Left ventricle myocardium inferior (tissue), 1 donor: ENCODE data around the gene AGAP1. TPM values are rescaled to one million over a fixed set of nuclear protein-coding genes. Genes with fewer than 3 reads are reported as not detected.

Experiments used
- DNase-seq: peaks from one replicate; pipeline ENCODE4 v3.0.0-alpha.2; 2020
- H3K27ac ChIP-seq: fragments of 200-600 bp; replicated peaks from 2 replicates; pipeline ENCODE4 v1.8.0; 2021
- H3K27me3 ChIP-seq: fragments of 200-600 bp; 2 replicates; pipeline ENCODE4 v1.8.0; 2021; ENCODE audit warnings: low read depth
- H3K36me3 ChIP-seq: fragments of 200-600 bp; 2 replicates; pipeline ENCODE4 v1.8.0; 2021
- H3K4me1 ChIP-seq: fragments of 200-600 bp; 2 replicates; pipeline ENCODE4 v1.8.0; 2021
- H3K4me3 ChIP-seq: fragments of 200-600 bp; 2 replicates; pipeline ENCODE4 v1.8.0; 2021; ENCODE audit warnings: mild to moderate bottlenecking, moderate library complexity
- H3K9me3 ChIP-seq: fragments of 200-600 bp; replicated peaks from 2 replicates; pipeline ENCODE4 v1.8.0; 2021
- intact Hi-C: fragments of 100-400 bp; cut with micrococcal nuclease; formaldehyde crosslinking; loops from one replicate; pipeline ENCODE4 v1.11.0; 2022
- total RNA-seq: library from RNA; stranded (reverse); fragmentation: NEBNext Ultra II Directional; extraction: Animal tissue kit (Norgen Biotek cat#: 25700); gene quantifications from one replicate; pipeline ENCODE4 v1.2.1, GENCODE V29; 2021
- TF ChIP-seq, protein P1 (sequence below): fragments of 200-600 bp; IDR thresholded peaks from 2 replicates; pipeline ENCODE4 v1.8.0; 2021; ENCODE audit warnings: antibody characterized with exemption, mild to moderate bottlenecking, borderline replicate concordance
- donor health status: DM: no; HTN: yes; CAD: no; lungs with severe emphysema.

The AGAP1 gene
- total RNA-seq, 1 donor from 2014 or later = 18.1 TPM

DNA sequence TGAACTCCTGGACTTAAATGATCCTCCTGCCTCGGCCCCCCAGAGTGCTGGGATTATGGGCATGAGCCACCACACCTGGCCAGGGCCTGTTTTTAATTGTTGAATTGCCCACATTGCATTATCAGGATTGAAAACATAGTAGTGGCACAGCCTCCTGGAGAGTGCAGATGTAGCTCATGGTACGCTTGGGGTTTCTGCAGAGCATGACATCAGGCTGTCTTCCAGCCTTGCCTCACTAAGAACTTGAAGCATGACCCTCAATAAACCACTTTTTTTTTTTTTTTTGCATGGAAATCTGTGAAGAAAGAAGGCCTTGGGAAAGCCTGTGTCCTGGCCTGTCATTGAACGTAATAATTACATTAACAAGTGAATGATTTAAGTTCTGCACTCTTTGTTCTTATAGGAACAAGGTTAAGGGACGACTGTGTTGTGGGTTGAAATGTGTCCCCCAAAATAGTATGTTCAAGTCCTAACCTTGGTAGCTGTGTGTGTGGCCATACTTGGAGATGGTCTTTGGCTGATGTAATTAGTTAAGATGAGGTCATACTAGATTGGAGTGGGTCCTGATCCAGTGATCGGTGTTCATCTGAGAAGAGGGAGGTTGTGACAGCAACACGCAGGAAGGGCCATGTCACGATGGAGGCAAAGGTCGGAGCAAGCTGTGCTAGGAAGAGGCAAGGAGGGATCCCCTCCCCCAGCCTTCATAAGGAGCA, 90.2 kb downstream of the AGAP1 start:
- H3K9me3 ChIP-seq = no peaks in the 10 kb centered on the region
- H3K4me3 ChIP-seq = no peak overlapping the region
- TF ChIP-seq, protein P1, sequence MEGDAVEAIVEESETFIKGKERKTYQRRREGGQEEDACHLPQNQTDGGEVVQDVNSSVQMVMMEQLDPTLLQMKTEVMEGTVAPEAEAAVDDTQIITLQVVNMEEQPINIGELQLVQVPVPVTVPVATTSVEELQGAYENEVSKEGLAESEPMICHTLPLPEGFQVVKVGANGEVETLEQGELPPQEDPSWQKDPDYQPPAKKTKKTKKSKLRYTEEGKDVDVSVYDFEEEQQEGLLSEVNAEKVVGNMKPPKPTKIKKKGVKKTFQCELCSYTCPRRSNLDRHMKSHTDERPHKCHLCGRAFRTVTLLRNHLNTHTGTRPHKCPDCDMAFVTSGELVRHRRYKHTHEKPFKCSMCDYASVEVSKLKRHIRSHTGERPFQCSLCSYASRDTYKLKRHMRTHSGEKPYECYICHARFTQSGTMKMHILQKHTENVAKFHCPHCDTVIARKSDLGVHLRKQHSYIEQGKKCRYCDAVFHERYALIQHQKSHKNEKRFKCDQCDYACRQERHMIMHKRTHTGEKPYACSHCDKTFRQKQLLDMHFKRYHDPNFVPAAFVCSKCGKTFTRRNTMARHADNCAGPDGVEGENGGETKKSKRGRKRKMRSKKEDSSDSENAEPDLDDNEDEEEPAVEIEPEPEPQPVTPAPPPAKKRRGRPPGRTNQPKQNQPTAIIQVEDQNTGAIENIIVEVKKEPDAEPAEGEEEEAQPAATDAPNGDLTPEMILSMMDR = no peak
- intact Hi-C loops = no loop called here
- no peak for DNase-seq
- peaks cover 9% of the 10 kb centered on the region for H3K4me1 ChIP-seq
- no peaks in the 10 kb centered on the region for H3K27me3 ChIP-seq
- no peak overlapping the region for H3K27ac ChIP-seq
- H3K36me3 ChIP-seq = no peaks in the 10 kb centered on the region

DNA sequence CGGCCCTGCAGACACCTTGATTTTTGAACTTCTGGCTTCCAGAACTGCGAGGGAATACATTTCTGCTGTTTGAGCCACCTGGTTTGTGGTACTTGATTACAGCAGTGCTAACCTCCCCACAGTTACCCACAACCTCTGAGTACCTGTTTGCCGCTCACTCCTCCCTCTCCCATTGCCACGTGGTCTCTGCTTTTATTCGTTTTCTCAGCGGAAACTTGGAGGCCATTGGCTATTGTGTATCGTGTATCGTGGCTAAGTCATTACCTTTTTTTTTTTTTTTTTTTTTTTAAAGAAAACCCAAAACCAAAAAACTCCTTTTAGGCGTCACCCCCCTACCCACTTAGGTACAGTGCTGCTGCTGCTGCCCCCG, 90.8 kb downstream of the AGAP1 start:
- TF ChIP-seq, protein P1 = no peak
- Histone ChIP-seq H3K4me1 (peaks cover 10% of the 10 kb centered on the region), H3K4me3 (no peak overlapping the region), H3K36me3 (no peaks in the 10 kb centered on the region), H3K9me3 (no peaks in the 10 kb centered on the region), H3K27me3 (no peaks in the 10 kb centered on the region), H3K27ac (no peak overlapping the region)
- no peak for DNase-seq
- intact Hi-C loops = no loop called here

DNA sequence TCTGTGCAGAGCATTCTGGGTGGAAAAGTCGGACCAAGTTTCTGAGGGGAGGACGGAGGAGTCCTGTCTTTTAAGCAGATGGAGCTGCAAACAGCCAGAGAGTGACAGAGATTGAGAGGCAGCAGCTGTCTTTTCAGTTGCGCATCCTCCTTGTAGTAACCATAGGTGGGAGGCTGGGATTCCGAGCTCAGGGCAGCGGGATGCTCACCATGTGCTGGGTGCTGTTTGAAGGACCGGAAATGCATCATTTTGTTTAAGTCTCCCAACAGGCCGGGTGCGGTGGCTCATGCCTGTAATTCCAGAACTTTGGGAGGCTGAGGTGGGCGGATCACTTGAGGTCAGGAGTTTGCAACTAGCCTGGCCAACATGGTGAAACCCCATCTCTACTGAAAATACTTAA, 93.4 kb downstream of the AGAP1 start:
- no peak for DNase-seq

DNA sequence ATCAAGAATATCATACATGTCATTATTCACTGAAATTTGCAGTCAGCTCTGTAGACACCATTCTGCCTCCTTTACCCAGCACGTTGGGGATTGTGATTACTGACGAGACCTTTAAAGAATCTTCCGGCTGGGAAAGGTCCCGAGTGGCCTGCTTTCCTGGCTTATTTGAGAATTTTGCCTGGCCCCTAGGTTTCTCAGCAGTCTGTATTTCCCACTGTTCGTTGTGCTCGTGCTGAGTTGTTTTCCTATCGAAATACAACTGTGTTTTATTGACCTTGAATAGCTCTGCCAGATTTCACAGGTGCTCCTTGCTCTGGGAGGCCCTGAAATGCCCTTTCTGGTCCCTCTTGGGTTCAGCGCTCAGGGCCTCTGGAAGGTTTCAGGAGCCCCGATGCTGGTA, 94.9 kb downstream of the AGAP1 start:
- TF ChIP-seq, protein P1 = no peak
- no peaks in the 10 kb centered on the region for H3K27me3 ChIP-seq
- no peaks in the 10 kb centered on the region for H3K9me3 ChIP-seq
- no peak overlapping the region for H3K4me3 ChIP-seq
- intact Hi-C loops = no loop called here
- DNase-seq = no peak
- no peaks in the 10 kb centered on the region for H3K36me3 ChIP-seq
- H3K27ac ChIP-seq = no peak overlapping the region
- H3K4me1 ChIP-seq = peaks cover 10% of the 10 kb centered on the region

More for the DNA sequence above, 93.4 kb downstream of the AGAP1 start:
- peaks cover 10% of the 10 kb centered on the region for H3K4me1 ChIP-seq
- no peaks in the 10 kb centered on the region for H3K9me3 ChIP-seq
- intact Hi-C loops = no loop called here
- H3K36me3 ChIP-seq = no peaks in the 10 kb centered on the region
- H3K4me3 ChIP-seq = no peak overlapping the region
- TF ChIP-seq, protein P1 = no peak
- H3K27me3 ChIP-seq = no peaks in the 10 kb centered on the region
- no peak overlapping the region for H3K27ac ChIP-seq

DNA sequence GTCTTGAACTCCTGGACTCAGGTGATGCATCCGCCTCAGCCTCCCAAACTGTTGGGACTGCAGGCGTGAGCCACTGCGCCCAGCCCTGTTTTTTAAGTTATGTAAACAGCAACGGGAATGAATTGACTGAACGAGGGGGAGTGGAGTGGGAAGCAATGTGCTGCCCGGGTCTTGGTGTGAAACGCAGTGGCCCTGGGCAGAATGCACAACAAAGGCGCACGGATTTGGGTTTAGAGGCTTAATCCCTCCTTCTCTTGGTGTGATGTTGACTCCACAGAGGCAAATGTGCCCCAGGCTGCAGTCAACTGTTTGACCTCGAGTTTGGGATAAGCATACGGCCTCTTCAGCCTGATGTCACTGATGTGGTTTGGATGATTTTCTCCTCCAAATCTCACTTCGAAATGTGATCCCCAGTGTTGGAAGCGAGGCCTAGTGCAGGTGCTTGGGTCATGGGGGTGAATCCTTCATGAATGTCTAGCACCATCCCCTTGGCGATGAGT, 97.4 kb downstream of the AGAP1 start:
- Histone ChIP-seq H3K4me1 (peaks cover 21% of the 10 kb centered on the region), H3K9me3 (no peaks in the 10 kb centered on the region), H3K36me3 (no peaks in the 10 kb centered on the region), H3K27ac (no peak overlapping the region), H3K27me3 (no peaks in the 10 kb centered on the region), H3K4me3 (no peak overlapping the region)
- no peak for DNase-seq
- TF ChIP-seq, protein P1 = no peak
- intact Hi-C loops = loop anchor here (5.0 kb wide), 2 partner anchors 151 to 454 kb away; no protein-coding TSS in a partner anchor
